Astrocyte (in vitro differentiated cells and primary cell): ENCODE results near the gene GKN1. TPM values are rescaled to one million over a fixed set of nuclear protein-coding genes. Genes with fewer than 3 reads are reported as not detected.

Source experiments
- DNase-seq: peaks from one replicate; pipeline ENCODE4 v3.0.0-alpha.2; 2010; ENCODE audit warnings: low read depth
- FAIRE-seq: peaks from 2 replicates; lab custom pipeline; 2011; peaks lifted over from hg19 to GRCh38; lab: Jason Lieb, UNC
- H2AFZ ChIP-seq: 2 replicates; pipeline ENCODE4 v1.6.0; 2012; ENCODE audit warnings: low read depth, low read length, inconsistent platforms
- H3K27ac ChIP-seq: 2 replicates; pipeline ENCODE4 v1.5.1; 2011; ENCODE audit warnings: low read depth, low read length, inconsistent platforms
- H3K27me3 ChIP-seq: 2 replicates; pipeline ENCODE4 v1.6.0; 2011; ENCODE audit warnings: low read length, inconsistent platforms; ENCODE audit not compliant: insufficient read depth
- H3K36me3 ChIP-seq: 2 replicates; pipeline ENCODE4 v1.5.1; 2011; ENCODE audit warnings: low read length, inconsistent platforms; ENCODE audit not compliant: insufficient read depth
- H3K4me1 ChIP-seq: 2 replicates; pipeline ENCODE4 v1.5.1; 2011; ENCODE audit warnings: low read length, inconsistent platforms; ENCODE audit not compliant: insufficient read depth
- H3K4me2 ChIP-seq: 2 replicates; pipeline ENCODE4 v1.6.0; 2012; ENCODE audit warnings: low read length, inconsistent platforms
- H3K4me3 ChIP-seq: 2 replicates; pipeline ENCODE4 v1.5.1; 2011; ENCODE audit warnings: low read depth, mild to moderate bottlenecking, low read length, inconsistent platforms; ENCODE audit not compliant: insufficient read depth
- H3K79me2 ChIP-seq: 2 replicates; pipeline ENCODE4 v1.6.0; 2012; ENCODE audit warnings: mild to moderate bottlenecking, low read length, inconsistent platforms; ENCODE audit not compliant: insufficient read depth
- H3K9ac ChIP-seq: 2 replicates; pipeline ENCODE4 v1.6.0; 2012; ENCODE audit warnings: mild to moderate bottlenecking, low read length, inconsistent platforms
- H3K9me3 ChIP-seq: 2 replicates; pipeline ENCODE4 v1.5.1; 2012; ENCODE audit warnings: low read depth, mild to moderate bottlenecking, low read length, inconsistent platforms; ENCODE audit not compliant: insufficient read depth
- H4K20me1 ChIP-seq: 2 replicates; pipeline ENCODE4 v1.6.0; 2012; ENCODE audit warnings: low read length, inconsistent platforms; ENCODE audit not compliant: insufficient read depth
- H3K27ac Mint-ChIP-seq: one replicate; pipeline ENCODE4 v1.8.0; 2021; ENCODE audit warnings: mild to moderate bottlenecking, mixed read lengths; ENCODE audit not compliant: unreplicated experiment
- H3K27me3 Mint-ChIP-seq: one replicate; pipeline ENCODE4 v1.8.0; 2021; ENCODE audit warnings: low read depth, mixed read lengths; ENCODE audit not compliant: unreplicated experiment
- H3K36me3 Mint-ChIP-seq: one replicate; pipeline ENCODE4 v1.8.0; 2021; ENCODE audit warnings: low read depth, mixed read lengths; ENCODE audit not compliant: unreplicated experiment
- H3K4me1 Mint-ChIP-seq: one replicate; pipeline ENCODE4 v1.8.0; 2021; ENCODE audit warnings: low read depth, mixed read lengths; ENCODE audit not compliant: unreplicated experiment
- H3K4me3 Mint-ChIP-seq: one replicate; pipeline ENCODE4 v1.8.0; 2021; ENCODE audit warnings: mild to moderate bottlenecking, moderate library complexity, mixed read lengths; ENCODE audit not compliant: unreplicated experiment
- H3K9me3 Mint-ChIP-seq: one replicate; pipeline ENCODE4 v1.8.0; 2021; ENCODE audit warnings: mild to moderate bottlenecking, mixed read lengths; ENCODE audit not compliant: unreplicated experiment
- CTCF ChIP-seq: IDR thresholded peaks from 2 replicates; pipeline ENCODE4 v1.5.1; 2011; ENCODE audit warnings: low read depth, mild to moderate bottlenecking, inconsistent platforms, low read length, moderate library complexity; ENCODE audit not compliant: insufficient read depth
- EZH2 ChIP-seq: IDR thresholded peaks from 2 replicates; pipeline ENCODE4 v1.6.1; 2012; ENCODE audit warnings: mild to moderate bottlenecking, low read length, inconsistent platforms; ENCODE audit not compliant: insufficient read depth
- total RNA-seq: library from RNA; stranded (reverse); gene quantifications from 2 replicates; pipeline ENCODE4 v1.2.1, GENCODE V29; 2021

The GKN1 gene
- total RNA-seq, 1 donor from 2014 or later: not detected

- Mint-ChIP-seq H3K27ac (no peak overlapping the region), H3K9me3 (no peaks in the 10 kb centered on the region), H3K36me3 (peaks cover 4% of the 10 kb centered on the region), H3K4me1 (peaks cover 34% of the 10 kb centered on the region), H3K27me3 (no peaks in the 10 kb centered on the region), H3K4me3 (peak overlapping the region; percentile 97)
- Histone ChIP-seq H3K4me2 (peak overlapping the region; percentile 99), H3K4me1 (peaks cover 18% of the 10 kb centered on the region), H3K79me2 (peaks cover 57% of the 10 kb centered on the region), H3K27ac (peak overlapping the region; percentile 74), H3K9ac (peak overlapping the region; percentile 94), H3K36me3 (no peaks in the 10 kb centered on the region), H2AFZ (peak overlapping the region; percentile 92), H4K20me1 (peaks cover 40% of the 10 kb centered on the region), H3K27me3 (no peaks in the 10 kb centered on the region), H3K9me3 (no peaks in the 10 kb centered on the region), H3K4me3 (peak overlapping the region; percentile 97)
- FAIRE-seq (no peak), DNase-seq (peak; percentile 48)
- TF ChIP-seq EZH2 (no peak), CTCF (peak; percentile 16)
Measured at GRCh38 chr2:69013840-69014821, 39.7 kb downstream of the GKN1 start.

- Mint-ChIP-seq H3K27ac (no peak overlapping the region), H3K4me1 (peaks cover 33% of the 10 kb centered on the region), H3K9me3 (no peaks in the 10 kb centered on the region), H3K4me3 (peak overlapping the region; percentile 34), H3K36me3 (peaks cover 4% of the 10 kb centered on the region), H3K27me3 (no peaks in the 10 kb centered on the region)
- FAIRE-seq (peak; percentile 71), DNase-seq (peak; percentile 71)
- Histone ChIP-seq H3K4me2 (peak overlapping the region; percentile 44), H3K9me3 (no peaks in the 10 kb centered on the region), H3K27me3 (no peaks in the 10 kb centered on the region), H3K4me1 (peaks cover 28% of the 10 kb centered on the region), H3K27ac (no peak overlapping the region), H3K4me3 (no peak overlapping the region), H3K9ac (no peak overlapping the region), H3K79me2 (peaks cover 87% of the 10 kb centered on the region), H4K20me1 (peaks cover 67% of the 10 kb centered on the region), H3K36me3 (no peaks in the 10 kb centered on the region), H2AFZ (no peak overlapping the region)
- TF ChIP-seq CTCF (no peak), EZH2 (no peak)
Measured at GRCh38 chr2:69017080-69017479, 42.6 kb downstream of the GKN1 start.

- peaks cover 94% of the 10 kb centered on the region for H3K79me2 ChIP-seq
- FAIRE-seq: no peak
- no peak overlapping the region for H3K9ac ChIP-seq
- no peak overlapping the region for H2AFZ ChIP-seq
- no peak overlapping the region for H3K4me3 Mint-ChIP-seq
- peaks cover 29% of the 10 kb centered on the region for H3K4me1 Mint-ChIP-seq
- TF ChIP-seq EZH2 (no peak), CTCF (no peak)
- H3K27ac ChIP-seq: no peak overlapping the region
- H3K4me1 ChIP-seq: peaks cover 22% of the 10 kb centered on the region
- H3K9me3 ChIP-seq: no peaks in the 10 kb centered on the region
- DNase-seq: no peak
- H3K9me3 Mint-ChIP-seq: no peaks in the 10 kb centered on the region
- H3K27me3 ChIP-seq: no peaks in the 10 kb centered on the region
- no peak overlapping the region for H3K4me2 ChIP-seq
- H4K20me1 ChIP-seq: peaks cover 74% of the 10 kb centered on the region
- H3K36me3 ChIP-seq: no peaks in the 10 kb centered on the region
- H3K4me3 ChIP-seq: no peak overlapping the region
- no peak overlapping the region for H3K27ac Mint-ChIP-seq
- no peaks in the 10 kb centered on the region for H3K27me3 Mint-ChIP-seq
- H3K36me3 Mint-ChIP-seq: peaks cover 4% of the 10 kb centered on the region
Measured at GRCh38 chr2:69017835-69018234, 43.4 kb downstream of the GKN1 start.
